SK-N-SH treated with all-trans-retinoic acid at 6 μM for 48 hours (cell line): ENCODE measurements around the gene THOP1.

ENCODE experiments used
- ATAC-seq: fragments of 200-7000 bp; cut with Tn5 transposase; 3 replicates; pipeline ENCODE4 v1.9.1; 2020; ENCODE audit warnings: mild to moderate bottlenecking, moderate library complexity
- ARNTL ChIP-seq: fragments of 450-650 bp; formaldehyde crosslinking; IDR thresholded peaks from 2 replicates; pipeline ENCODE4 v1.5.0; 2020; ENCODE audit warnings: low read depth, mild to moderate bottlenecking, moderate library complexity, borderline replicate concordance
- BACH2 ChIP-seq: fragments of 250-450 bp; sonication (Bioruptor Pico); IDR thresholded peaks from 2 replicates; pipeline ENCODE4 v1.9.0; 2021; ENCODE audit warnings: mild to moderate bottlenecking, borderline replicate concordance
- CREB5 ChIP-seq: fragments of 250-450 bp; sonication (Bioruptor Pico); IDR thresholded peaks from 2 replicates; pipeline ENCODE4 v1.5.1; 2020; ENCODE audit warnings: low read depth, mild to moderate bottlenecking, moderate library complexity
- CSDC2 ChIP-seq: fragments of 250-450 bp; sonication (Bioruptor Pico); IDR thresholded peaks from 2 replicates; pipeline ENCODE4 v1.5.0; 2020; ENCODE audit warnings: mild to moderate bottlenecking, moderate library complexity
- ESRRG ChIP-seq: fragments of 250-450 bp; sonication (Bioruptor Pico); IDR thresholded peaks from 2 replicates; pipeline ENCODE4 v1.6.1; 2021; ENCODE audit warnings: mild to moderate bottlenecking
- GLIS3 ChIP-seq: fragments of 250-450 bp; sonication (Bioruptor Pico); IDR thresholded peaks from 2 replicates; pipeline ENCODE4 v1.5.0; 2020; ENCODE audit warnings: mild to moderate bottlenecking, moderate library complexity
- ISL1 ChIP-seq: fragments of 250-450 bp; sonication (Bioruptor Pico); IDR thresholded peaks from 2 replicates; pipeline ENCODE4 v2.1.2; 2022; ENCODE audit warnings: mild to moderate bottlenecking, moderate library complexity
- OSR1 ChIP-seq: fragments of 250-450 bp; sonication (Bioruptor Pico); IDR thresholded peaks from 2 replicates; pipeline ENCODE4 v1.8.0; 2022; ENCODE audit warnings: moderate library complexity, mild to moderate bottlenecking, inconsistent platforms
- PATZ1 ChIP-seq: fragments of 250-450 bp; sonication (Bioruptor Pico); IDR thresholded peaks from 2 replicates; pipeline ENCODE4 v1.8.0; 2020; ENCODE audit warnings: mild to moderate bottlenecking, moderate library complexity, borderline replicate concordance
- PPARA ChIP-seq: fragments of 250-450 bp; sonication (Bioruptor Pico); IDR thresholded peaks from 2 replicates; pipeline ENCODE4 v1.5.0; 2020; ENCODE audit warnings: mild to moderate bottlenecking, borderline replicate concordance
- RARB ChIP-seq: fragments of 250-450 bp; sonication (Bioruptor Pico); IDR thresholded peaks from 2 replicates; pipeline ENCODE4 v1.8.0; 2021; ENCODE audit warnings: mild to moderate bottlenecking, moderate library complexity
- TCF4 ChIP-seq: fragments of 250-450 bp; sonication (Bioruptor Pico); IDR thresholded peaks from 2 replicates; pipeline ENCODE4 v1.8.0; 2021; ENCODE audit warnings: mild to moderate bottlenecking, moderate library complexity, borderline replicate concordance
- TOX ChIP-seq: fragments of 250-450 bp; sonication (Bioruptor Pico); IDR thresholded peaks from 2 replicates; pipeline ENCODE4 v1.8.0; 2021; ENCODE audit warnings: mild to moderate bottlenecking, moderate library complexity, borderline replicate concordance
- ZFP3 ChIP-seq: fragments of 250-450 bp; sonication (Bioruptor Pico); IDR thresholded peaks from 2 replicates; pipeline ENCODE4 v1.5.0; 2020; ENCODE audit warnings: mild to moderate bottlenecking, moderate library complexity
- ZFP30 ChIP-seq: fragments of 450-650 bp; formaldehyde crosslinking; IDR thresholded peaks from 2 replicates; pipeline ENCODE4 v1.5.0; 2022; ENCODE audit warnings: mild to moderate bottlenecking, moderate library complexity
- ZNF565 ChIP-seq: fragments of 450-650 bp; formaldehyde crosslinking; conservative IDR thresholded peaks from 2 replicates; pipeline ENCODE4 v1.5.0; 2020; ENCODE audit warnings: low read depth, mild to moderate bottlenecking, moderate library complexity
- ZNF70 ChIP-seq: fragments of 450-650 bp; formaldehyde crosslinking; IDR thresholded peaks from 2 replicates; pipeline ENCODE4 v1.5.0; 2020; ENCODE audit warnings: mild to moderate bottlenecking, moderate library complexity
- ZNF8 ChIP-seq: fragments of 450-650 bp; formaldehyde crosslinking; IDR thresholded peaks from 2 replicates; pipeline ENCODE4 v1.5.0; 2020; ENCODE audit warnings: mild to moderate bottlenecking, moderate library complexity
- TF ChIP-seq, protein P1 (sequence below): fragments of 250-450 bp; sonication (Bioruptor Pico); IDR thresholded peaks from 2 replicates; pipeline ENCODE4 v1.5.1; 2021; ENCODE audit warnings: mild to moderate bottlenecking, moderate library complexity
- TF ChIP-seq, protein P2 (sequence below): fragments of 250-450 bp; sonication (Bioruptor Pico); IDR thresholded peaks from 2 replicates; pipeline ENCODE4 v1.5.0; 2020; ENCODE audit warnings: mild to moderate bottlenecking, moderate library complexity

The THOP1 gene

DNA sequence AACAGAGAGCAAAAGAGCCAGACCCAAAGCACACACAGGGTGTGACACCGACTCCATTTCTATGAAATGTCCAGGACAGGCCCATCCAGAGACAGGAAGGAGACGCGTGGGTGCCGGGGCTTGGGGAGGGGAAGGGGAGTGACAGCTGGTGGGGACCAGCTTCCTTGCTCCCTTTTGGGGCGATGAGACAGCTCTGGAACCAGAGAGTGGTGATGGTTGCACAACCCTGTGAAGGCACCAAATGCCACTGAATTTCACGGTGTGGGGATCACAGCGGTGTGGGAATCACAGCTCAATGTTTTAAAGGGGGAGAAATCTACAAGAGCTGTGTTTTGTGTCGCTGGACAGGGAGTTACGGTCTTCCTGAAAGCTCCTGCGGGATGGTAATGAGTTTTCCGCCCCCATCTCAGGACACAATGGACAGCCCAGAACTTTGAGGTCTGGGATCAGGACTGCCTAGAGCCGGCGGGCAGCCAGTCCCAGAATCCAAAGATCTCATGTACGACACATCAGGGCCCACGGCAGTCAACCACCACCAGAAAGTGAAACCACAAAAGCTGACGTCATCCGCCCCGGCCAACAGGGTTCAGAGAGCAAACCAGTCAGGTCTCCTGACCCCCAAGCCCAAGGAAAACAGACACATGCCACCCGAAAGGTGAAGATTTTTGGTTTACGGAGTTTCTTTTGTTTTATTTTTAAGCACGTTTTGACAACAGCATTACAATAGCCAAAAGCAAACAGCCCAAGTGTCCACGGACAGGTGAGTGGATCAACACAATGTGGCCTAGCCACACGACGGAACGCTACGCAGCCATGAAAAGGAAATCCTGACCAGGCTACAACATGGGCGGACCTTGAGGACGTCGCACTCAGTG is 9.5 kb upstream of the THOP1 start:
- ATAC-seq = no peak
- TF ChIP-seq ZNF8 (CRISPR knock-in tag) (no peak), GLIS3 (CRISPR knock-in tag) (no peak), RARB (CRISPR knock-in tag) (no peak), ZFP3 (CRISPR knock-in tag) (no peak), CSDC2 (CRISPR knock-in tag) (no peak), ESRRG (CRISPR knock-in tag) (no peak), ZFP30 (CRISPR knock-in tag) (no peak), CREB5 (CRISPR knock-in tag) (no peak), BACH2 (CRISPR knock-in tag) (no peak)

GRCh38 chr19:2777952-2778683 is 7.2 kb upstream of the THOP1 start:
- ATAC-seq = no peak
- TF ChIP-seq ESRRG (CRISPR knock-in tag) = no peak
- TF ChIP-seq PATZ1 (CRISPR knock-in tag) = no peak
- TF ChIP-seq CSDC2 (CRISPR knock-in tag) = no peak
- no peak for TF ChIP-seq PPARA (CRISPR knock-in tag)
- TF ChIP-seq TCF4 (CRISPR knock-in tag) = no peak
- TF ChIP-seq ARNTL = no peak
- no peak for TF ChIP-seq ZNF70 (CRISPR knock-in tag)
- no peak for TF ChIP-seq GLIS3 (CRISPR knock-in tag)
- no peak for TF ChIP-seq ZNF565 (CRISPR knock-in tag)
- TF ChIP-seq, protein P1, sequence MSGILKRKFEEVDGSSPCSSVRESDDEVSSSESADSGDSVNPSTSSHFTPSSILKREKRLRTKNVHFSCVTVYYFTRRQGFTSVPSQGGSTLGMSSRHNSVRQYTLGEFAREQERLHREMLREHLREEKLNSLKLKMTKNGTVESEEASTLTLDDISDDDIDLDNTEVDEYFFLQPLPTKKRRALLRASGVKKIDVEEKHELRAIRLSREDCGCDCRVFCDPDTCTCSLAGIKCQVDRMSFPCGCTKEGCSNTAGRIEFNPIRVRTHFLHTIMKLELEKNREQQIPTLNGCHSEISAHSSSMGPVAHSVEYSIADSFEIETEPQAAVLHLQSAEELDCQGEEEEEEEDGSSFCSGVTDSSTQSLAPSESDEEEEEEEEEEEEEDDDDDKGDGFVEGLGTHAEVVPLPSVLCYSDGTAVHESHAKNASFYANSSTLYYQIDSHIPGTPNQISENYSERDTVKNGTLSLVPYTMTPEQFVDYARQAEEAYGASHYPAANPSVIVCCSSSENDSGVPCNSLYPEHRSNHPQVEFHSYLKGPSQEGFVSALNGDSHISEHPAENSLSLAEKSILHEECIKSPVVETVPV = no peak
- TF ChIP-seq BACH2 (CRISPR knock-in tag) = no peak
- no peak for TF ChIP-seq ZFP3 (CRISPR knock-in tag)
- no peak for TF ChIP-seq ZNF8 (CRISPR knock-in tag)
- TF ChIP-seq, protein P2, sequence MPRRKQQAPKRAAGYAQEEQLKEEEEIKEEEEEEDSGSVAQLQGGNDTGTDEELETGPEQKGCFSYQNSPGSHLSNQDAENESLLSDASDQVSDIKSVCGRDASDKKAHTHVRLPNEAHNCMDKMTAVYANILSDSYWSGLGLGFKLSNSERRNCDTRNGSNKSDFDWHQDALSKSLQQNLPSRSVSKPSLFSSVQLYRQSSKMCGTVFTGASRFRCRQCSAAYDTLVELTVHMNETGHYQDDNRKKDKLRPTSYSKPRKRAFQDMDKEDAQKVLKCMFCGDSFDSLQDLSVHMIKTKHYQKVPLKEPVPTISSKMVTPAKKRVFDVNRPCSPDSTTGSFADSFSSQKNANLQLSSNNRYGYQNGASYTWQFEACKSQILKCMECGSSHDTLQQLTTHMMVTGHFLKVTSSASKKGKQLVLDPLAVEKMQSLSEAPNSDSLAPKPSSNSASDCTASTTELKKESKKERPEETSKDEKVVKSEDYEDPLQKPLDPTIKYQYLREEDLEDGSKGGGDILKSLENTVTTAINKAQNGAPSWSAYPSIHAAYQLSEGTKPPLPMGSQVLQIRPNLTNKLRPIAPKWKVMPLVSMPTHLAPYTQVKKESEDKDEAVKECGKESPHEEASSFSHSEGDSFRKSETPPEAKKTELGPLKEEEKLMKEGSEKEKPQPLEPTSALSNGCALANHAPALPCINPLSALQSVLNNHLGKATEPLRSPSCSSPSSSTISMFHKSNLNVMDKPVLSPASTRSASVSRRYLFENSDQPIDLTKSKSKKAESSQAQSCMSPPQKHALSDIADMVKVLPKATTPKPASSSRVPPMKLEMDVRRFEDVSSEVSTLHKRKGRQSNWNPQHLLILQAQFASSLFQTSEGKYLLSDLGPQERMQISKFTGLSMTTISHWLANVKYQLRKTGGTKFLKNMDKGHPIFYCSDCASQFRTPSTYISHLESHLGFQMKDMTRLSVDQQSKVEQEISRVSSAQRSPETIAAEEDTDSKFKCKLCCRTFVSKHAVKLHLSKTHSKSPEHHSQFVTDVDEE (CRISPR knock-in tag) = no peak
- no peak for TF ChIP-seq TOX
- TF ChIP-seq, all 23 proteins: peak for 0

DNA sequence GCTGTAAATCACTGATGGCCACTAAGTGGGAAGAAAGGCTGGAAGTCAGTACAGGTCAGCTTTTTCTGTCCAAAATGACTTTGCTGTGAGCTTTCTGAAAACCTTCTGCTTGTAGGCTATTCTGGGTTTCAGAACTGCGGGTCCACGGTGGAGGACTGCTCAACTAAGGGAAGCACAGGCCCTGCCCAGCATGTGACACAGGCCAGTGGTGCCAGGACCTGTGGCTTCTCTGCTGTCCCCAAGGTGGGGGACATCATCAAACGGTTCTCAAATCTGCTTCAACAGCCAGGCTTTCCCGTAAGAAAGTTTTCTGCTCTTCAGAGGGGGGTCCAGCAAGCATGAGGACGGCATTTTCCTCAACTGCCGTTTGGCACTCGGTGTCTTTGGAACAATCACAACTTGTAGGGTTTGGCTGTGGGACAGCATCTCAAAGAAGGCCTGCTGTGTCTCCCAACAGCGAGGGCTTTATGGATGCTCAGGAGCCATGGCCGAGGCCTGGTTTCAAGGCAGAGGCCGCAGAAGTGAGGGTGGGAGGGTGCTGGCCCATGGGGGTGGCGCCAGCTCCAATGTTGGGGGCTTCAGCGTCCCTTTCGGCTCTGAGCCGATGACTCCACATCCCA is 6.1 kb upstream of the THOP1 start:
- no peak for ATAC-seq
- TF ChIP-seq TOX (no peak), GLIS3 (CRISPR knock-in tag) (no peak), ISL1 (CRISPR knock-in tag) (no peak), PPARA (CRISPR knock-in tag) (no peak), TCF4 (CRISPR knock-in tag) (no peak), OSR1 (CRISPR knock-in tag) (no peak), PATZ1 (CRISPR knock-in tag) (no peak)
- TF ChIP-seq, protein P2 (CRISPR knock-in tag) = no peak
